Liver (tissue), 9 donors: Measurements from ENCODE around the gene AFAP1. TPM values are rescaled to one million over a fixed set of nuclear protein-coding genes. Genes with fewer than 3 reads are reported as not detected.

ENCODE experiments used
- DNase-seq: peaks from one replicate; pipeline ENCODE4 v3.0.0-alpha.2; 2017; ENCODE audit warnings: low spot score
- H3K27ac ChIP-seq, 2 donors: one replicate each; pipeline ENCODE4 v1.7.0; 2013; ENCODE audit warnings: inconsistent platforms in 2 of 2, low read length in 2 of 2, control low read depth in 1 of 2, low read depth in 1 of 2, mild to moderate bottlenecking in 1 of 2
- H3K27me3 ChIP-seq, 4 donors: one replicate each; pipeline versions ENCODE4 v1.6.1 to v1.7.0; 2013; ENCODE audit warnings: low read length in 3 of 4, inconsistent platforms in 1 of 4, mild to moderate bottlenecking in 1 of 4, moderate library complexity in 1 of 4; ENCODE audit not compliant: control insufficient read depth in 4 of 4, insufficient read depth in 4 of 4
- H3K36me3 ChIP-seq, 4 donors: one replicate each; pipeline versions ENCODE4 v1.6.1 to v1.7.0; 2013; ENCODE audit warnings: low read length in 3 of 4, mild to moderate bottlenecking in 3 of 4, low read depth in 1 of 4, moderate library complexity in 1 of 4; ENCODE audit not compliant: control insufficient read depth in 4 of 4, insufficient read depth in 3 of 4
- H3K4me1 ChIP-seq, 4 donors: one replicate each; pipeline versions ENCODE4 v1.6.1 to v1.7.0; 2013; ENCODE audit warnings: low read length in 3 of 4, mild to moderate bottlenecking in 3 of 4, moderate library complexity in 1 of 4; ENCODE audit not compliant: control insufficient read depth in 4 of 4, insufficient read depth in 4 of 4
- H3K4me3 ChIP-seq, 3 donors: one replicate each; pipeline versions ENCODE4 v1.6.1 to v1.7.0; 2013; ENCODE audit warnings: low read length in 3 of 3, control low read depth in 1 of 3, low read depth in 1 of 3, mild to moderate bottlenecking in 1 of 3
- H3K9ac ChIP-seq, 2 donors: one replicate each; pipeline ENCODE4 v1.7.0; 2013; ENCODE audit warnings: low read length in 2 of 2, mild to moderate bottlenecking in 2 of 2, moderate library complexity in 2 of 2, control low read depth in 1 of 2, low read depth in 1 of 2
- H3K9me3 ChIP-seq, 4 donors: one replicate each; pipeline versions ENCODE4 v1.6.1 to v1.7.0; 2013; ENCODE audit warnings: low read length in 3 of 4; ENCODE audit not compliant: control insufficient read depth in 4 of 4
- ATF3 ChIP-seq: IDR thresholded peaks from 2 replicates; pipeline ENCODE4 v1.6.1; 2016; ENCODE audit warnings: antibody characterized with exemption
- CTCF ChIP-seq: fragments of 150-350 bp; IDR thresholded peaks from 2 replicates; pipeline ENCODE4 v1.5.1; 2017; ENCODE audit warnings: improper control_type of control experiment, low read depth, low read length; ENCODE audit not compliant: missing input control
- EGR1 ChIP-seq, 2 donors: IDR thresholded peaks; 2 replicates each; pipeline ENCODE4 v1.6.1; 2016 to 2018; ENCODE audit warnings: antibody characterized with exemption in 2 of 2, low read depth in 2 of 2
- FOXA1 ChIP-seq: IDR thresholded peaks from 2 replicates; pipeline ENCODE4 v1.6.1; 2016; ENCODE audit warnings: antibody characterized with exemption
- FOXA2 ChIP-seq: IDR thresholded peaks from 2 replicates; pipeline ENCODE4 v1.6.1; 2016; ENCODE audit warnings: antibody characterized with exemption
- GABPA ChIP-seq, 2 donors: IDR thresholded peaks in 1 of 2; conservative IDR thresholded peaks in 1 of 2; 2 replicates each; pipeline ENCODE4 v1.6.1; 2016; ENCODE audit warnings: antibody characterized with exemption in 2 of 2, mild to moderate bottlenecking in 1 of 2, moderate library complexity in 1 of 2
- HNF4A ChIP-seq, 2 donors: conservative IDR thresholded peaks; 2 replicates each; pipeline ENCODE4 v1.6.1; 2016; ENCODE audit warnings: antibody characterized with exemption in 2 of 2, mild to moderate bottlenecking in 2 of 2
- HNF4G ChIP-seq: IDR thresholded peaks from 2 replicates; pipeline ENCODE4 v1.6.1; 2016; ENCODE audit warnings: antibody characterized with exemption
- JUND ChIP-seq, 2 donors: IDR thresholded peaks; 2 replicates each; pipeline ENCODE4 v1.6.1; 2016; ENCODE audit warnings: antibody characterized with exemption in 2 of 2
- NR2F2 ChIP-seq: IDR thresholded peaks from 2 replicates; pipeline ENCODE4 v1.6.1; 2016; ENCODE audit warnings: antibody characterized with exemption
- RAD21 ChIP-seq, 2 donors: IDR thresholded peaks; 2 replicates each; pipeline ENCODE4 v1.6.1; 2016; ENCODE audit warnings: antibody characterized with exemption in 2 of 2, mild to moderate bottlenecking in 2 of 2
- REST ChIP-seq: IDR thresholded peaks from 2 replicates; pipeline ENCODE4 v1.6.1; 2016; ENCODE audit warnings: antibody characterized with exemption, mild to moderate bottlenecking
- RXRA ChIP-seq, 2 donors: IDR thresholded peaks; 2 replicates each; pipeline ENCODE4 v1.6.1; 2017 to 2018; ENCODE audit warnings: antibody characterized with exemption in 2 of 2, mild to moderate bottlenecking in 1 of 2
- SP1 ChIP-seq: IDR thresholded peaks from 2 replicates; pipeline ENCODE4 v1.6.1; 2018; ENCODE audit warnings: antibody characterized with exemption, mild to moderate bottlenecking
- TAF1 ChIP-seq: conservative IDR thresholded peaks from 2 replicates; pipeline ENCODE4 v1.6.1; 2016; ENCODE audit warnings: antibody characterized with exemption, mild to moderate bottlenecking
- YY1 ChIP-seq: IDR thresholded peaks from 2 replicates; pipeline ENCODE4 v1.6.1; 2016; ENCODE audit warnings: antibody characterized with exemption, mild to moderate bottlenecking
- WGBS: extraction: QIAGEN DNeasy Blood & Tissue Kit; methylation state at CpG from one replicate; pipeline ENCODE4 v1.1.7; 2013; 5-methylcytosine and 5-hydroxymethylcytosine counted together
- polyA plus RNA-seq, 2 donors: library from polyadenylated mRNA; stranded (reverse) in 1 of 2; unstranded in 1 of 2; fragments of 200-250 nt in 1 of 2; fragments of >200 nt in 1 of 2; fragmentation: Nextera tagmentation in 1 of 2; extraction: Ambion mirVana in 1 of 2; gene quantifications; one replicate each; pipeline versions ENCODE4 v1.2.1 to v1.2.3, GENCODE V29; 2013 to 2015
- total RNA-seq, 2 donors: library from RNA; depleted of rRNA; stranded (reverse); fragments of >200 nt; gene quantifications; one replicate each; pipeline ENCODE4 v1.2.3, GENCODE V29; 2014
- donor health status: healthy.
- donor health status: healthy.
- donor health status: healthy.
- donor health status: healthy.
- donor health status: healthy.

AFAP1 gene
- total and polyA plus RNA-seq, 4 donors, result 0.40 to 3.2 (median 1.6) TPM

GRCh38 chr4:7815981-7816380 lies 123.7 kb downstream of the AFAP1 start:
- H3K9me3 ChIP-seq, result no peaks in the 10 kb centered on the region
- WGBS, result 93% methylated on average over 1 of the region's 1 CpG
- H3K9ac ChIP-seq, result no peak overlapping the region
- peaks cover 0 to 2% (median 0%) of the 10 kb centered on the region in 4 donors for H3K36me3 ChIP-seq
- no peak overlapping the region for H3K4me3 ChIP-seq
- H3K27me3 ChIP-seq, result no peaks in the 10 kb centered on the region
- H3K27ac ChIP-seq, result no peak overlapping the region
- DNase-seq, result no peak
- TF ChIP-seq RAD21 (IDR thresholded peaks at IDR 0.05) (no peak), GABPA (IDR thresholded peaks at IDR 0.05 in 1 of 2, conservative IDR thresholded peaks at IDR 0.05 in 1 of 2) (no peak), NR2F2 (no peak), FOXA1 (no peak), HNF4G (no peak), CTCF (no peak), YY1 (no peak), ATF3 (no peak), EGR1 (IDR thresholded peaks at IDR 0.05; ENCODE audit: low read depth in 2 of 2) (no peak)
- H3K4me1 ChIP-seq, result no peaks in the 10 kb centered on the region

GRCh38 chr4:7815562-7815961 lies 124.1 kb downstream of the AFAP1 start:
- WGBS, result 94% methylated on average over 6 of the region's 6 CpGs
- TF ChIP-seq SP1 (no peak), CTCF (no peak), JUND (IDR thresholded peaks at IDR 0.05) (no peak), RAD21 (IDR thresholded peaks at IDR 0.05) (no peak), RXRA (IDR thresholded peaks at IDR 0.05) (no peak), FOXA1 (no peak), TAF1 (no peak), FOXA2 (no peak), HNF4A (conservative IDR thresholded peaks at IDR 0.05) (no peak), ATF3 (no peak)
- Histone ChIP-seq H3K27ac (no peak overlapping the region), H3K9me3 (no peaks in the 10 kb centered on the region), H3K9ac (no peak overlapping the region), H3K4me3 (no peak overlapping the region), H3K36me3 (peaks cover 0 to 2% (median 0%) of the 10 kb centered on the region in 4 donors), H3K4me1 (no peaks in the 10 kb centered on the region), H3K27me3 (no peaks in the 10 kb centered on the region)
- DNase-seq, result no peak

- Histone ChIP-seq H3K36me3 (peaks cover 0 to 2% (median 0%) of the 10 kb centered on the region in 4 donors), H3K4me1 (no peaks in the 10 kb centered on the region), H3K27ac (no peak overlapping the region), H3K27me3 (no peaks in the 10 kb centered on the region), H3K9ac (no peak overlapping the region), H3K9me3 (no peaks in the 10 kb centered on the region), H3K4me3 (no peak overlapping the region)
- no peak for TF ChIP-seq NR2F2
- no peak for TF ChIP-seq RAD21 (IDR thresholded peaks at IDR 0.05)
- no peak for TF ChIP-seq YY1
- TF ChIP-seq REST, result no peak
- TF ChIP-seq EGR1 (IDR thresholded peaks at IDR 0.05; ENCODE audit: low read depth in 2 of 2), result no peak
- 94% methylated on average over 15 of the region's 15 CpGs for WGBS
- DNase-seq, result no peak
These were observed 125.2 kb downstream of the AFAP1 start for GRCh38 chr4:7814451-7814850.
